ENCODE results near the gene RGCC.
"Not testable (repeated sequence)": the region's sequence is repeated elsewhere in the genome, so short reads cannot be mapped to it uniquely, and the experiment has no call there.

DNA sequence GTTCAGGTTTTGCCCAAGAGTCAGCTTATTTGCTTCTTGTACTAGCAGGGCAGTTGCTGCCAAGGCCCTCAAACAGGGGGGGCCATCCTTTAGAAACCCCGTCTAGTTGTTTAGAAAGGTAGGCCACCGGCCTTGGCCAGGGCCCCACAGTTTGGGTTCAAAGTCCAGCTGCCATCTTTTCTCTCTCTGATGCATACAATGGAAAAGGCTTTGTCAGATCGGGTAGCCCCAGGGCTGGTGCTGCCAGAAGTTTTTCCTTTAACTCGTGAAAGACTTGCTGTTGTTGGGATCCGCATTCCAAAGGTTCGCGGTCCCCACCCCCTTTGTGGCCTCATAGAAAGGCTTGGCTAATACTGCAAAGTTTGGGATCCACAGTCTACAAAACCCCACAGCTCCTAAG, 35.4 kb upstream of the RGCC start:
- TF ChIP-seq, protein P1, sequence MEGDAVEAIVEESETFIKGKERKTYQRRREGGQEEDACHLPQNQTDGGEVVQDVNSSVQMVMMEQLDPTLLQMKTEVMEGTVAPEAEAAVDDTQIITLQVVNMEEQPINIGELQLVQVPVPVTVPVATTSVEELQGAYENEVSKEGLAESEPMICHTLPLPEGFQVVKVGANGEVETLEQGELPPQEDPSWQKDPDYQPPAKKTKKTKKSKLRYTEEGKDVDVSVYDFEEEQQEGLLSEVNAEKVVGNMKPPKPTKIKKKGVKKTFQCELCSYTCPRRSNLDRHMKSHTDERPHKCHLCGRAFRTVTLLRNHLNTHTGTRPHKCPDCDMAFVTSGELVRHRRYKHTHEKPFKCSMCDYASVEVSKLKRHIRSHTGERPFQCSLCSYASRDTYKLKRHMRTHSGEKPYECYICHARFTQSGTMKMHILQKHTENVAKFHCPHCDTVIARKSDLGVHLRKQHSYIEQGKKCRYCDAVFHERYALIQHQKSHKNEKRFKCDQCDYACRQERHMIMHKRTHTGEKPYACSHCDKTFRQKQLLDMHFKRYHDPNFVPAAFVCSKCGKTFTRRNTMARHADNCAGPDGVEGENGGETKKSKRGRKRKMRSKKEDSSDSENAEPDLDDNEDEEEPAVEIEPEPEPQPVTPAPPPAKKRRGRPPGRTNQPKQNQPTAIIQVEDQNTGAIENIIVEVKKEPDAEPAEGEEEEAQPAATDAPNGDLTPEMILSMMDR (IDR thresholded peaks at IDR 0.05) = not testable (repeated sequence)
- not testable (repeated sequence) for TF ChIP-seq POLR2AphosphoS5, POLR2A (IDR thresholded peaks at IDR 0.05)

All from breast epithelium (tissue), 3 donors.